ENCODE measurements around the gene PLEKHA4.
"Not testable (repeated sequence)": the region's sequence is repeated elsewhere in the genome, so short reads cannot be mapped to it uniquely, and the experiment has no call there.

PLEKHA4 gene, protein sequence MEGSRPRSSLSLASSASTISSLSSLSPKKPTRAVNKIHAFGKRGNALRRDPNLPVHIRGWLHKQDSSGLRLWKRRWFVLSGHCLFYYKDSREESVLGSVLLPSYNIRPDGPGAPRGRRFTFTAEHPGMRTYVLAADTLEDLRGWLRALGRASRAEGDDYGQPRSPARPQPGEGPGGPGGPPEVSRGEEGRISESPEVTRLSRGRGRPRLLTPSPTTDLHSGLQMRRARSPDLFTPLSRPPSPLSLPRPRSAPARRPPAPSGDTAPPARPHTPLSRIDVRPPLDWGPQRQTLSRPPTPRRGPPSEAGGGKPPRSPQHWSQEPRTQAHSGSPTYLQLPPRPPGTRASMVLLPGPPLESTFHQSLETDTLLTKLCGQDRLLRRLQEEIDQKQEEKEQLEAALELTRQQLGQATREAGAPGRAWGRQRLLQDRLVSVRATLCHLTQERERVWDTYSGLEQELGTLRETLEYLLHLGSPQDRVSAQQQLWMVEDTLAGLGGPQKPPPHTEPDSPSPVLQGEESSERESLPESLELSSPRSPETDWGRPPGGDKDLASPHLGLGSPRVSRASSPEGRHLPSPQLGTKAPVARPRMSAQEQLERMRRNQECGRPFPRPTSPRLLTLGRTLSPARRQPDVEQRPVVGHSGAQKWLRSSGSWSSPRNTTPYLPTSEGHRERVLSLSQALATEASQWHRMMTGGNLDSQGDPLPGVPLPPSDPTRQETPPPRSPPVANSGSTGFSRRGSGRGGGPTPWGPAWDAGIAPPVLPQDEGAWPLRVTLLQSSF

DNA sequence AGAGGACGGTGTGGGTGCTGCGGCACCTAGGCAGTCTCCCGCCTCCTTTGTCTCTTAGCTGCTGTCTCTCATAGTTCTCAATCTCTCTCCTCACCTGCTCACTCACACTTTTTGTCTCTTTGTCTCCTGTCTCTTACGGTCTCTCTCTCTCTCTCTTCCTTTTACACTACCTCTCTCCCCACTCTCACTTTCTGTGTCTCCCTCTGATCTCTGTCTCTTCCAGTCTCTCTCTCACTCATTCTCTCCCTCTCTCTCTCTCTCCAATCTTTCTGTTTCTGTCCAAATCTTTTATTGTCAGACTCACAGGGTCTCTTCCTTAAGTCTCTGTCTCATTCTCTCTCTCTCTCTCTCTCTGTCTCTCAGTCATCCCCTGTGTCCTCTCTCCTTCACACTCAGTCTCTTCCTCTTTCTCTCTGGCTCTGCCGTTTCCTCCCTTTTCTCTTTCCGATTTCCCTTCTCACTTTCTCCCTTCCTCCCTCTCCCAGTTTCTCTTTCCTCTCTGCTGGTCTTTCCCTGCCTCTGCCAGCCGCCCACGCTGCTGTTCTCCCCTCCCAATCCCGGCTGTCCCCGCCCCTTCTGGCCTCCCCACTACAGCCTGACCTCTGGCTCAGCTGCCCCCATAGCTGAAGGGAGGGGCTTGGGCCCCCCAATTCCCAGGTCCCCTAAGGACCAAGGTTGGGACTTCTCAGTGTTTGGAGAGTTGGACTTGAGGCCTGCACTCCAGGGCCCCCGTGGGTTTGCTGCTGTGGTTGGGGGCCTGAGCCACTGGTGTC is at the start of gene PLEKHA4:
Gene PLEKHA4 (minus strand): TSS at position 504 of the 773 bp plus-strand sequence. CDS start 997 bp downstream, outside the sequence.
- DNase-seq, result peak; percentile 51

DNA sequence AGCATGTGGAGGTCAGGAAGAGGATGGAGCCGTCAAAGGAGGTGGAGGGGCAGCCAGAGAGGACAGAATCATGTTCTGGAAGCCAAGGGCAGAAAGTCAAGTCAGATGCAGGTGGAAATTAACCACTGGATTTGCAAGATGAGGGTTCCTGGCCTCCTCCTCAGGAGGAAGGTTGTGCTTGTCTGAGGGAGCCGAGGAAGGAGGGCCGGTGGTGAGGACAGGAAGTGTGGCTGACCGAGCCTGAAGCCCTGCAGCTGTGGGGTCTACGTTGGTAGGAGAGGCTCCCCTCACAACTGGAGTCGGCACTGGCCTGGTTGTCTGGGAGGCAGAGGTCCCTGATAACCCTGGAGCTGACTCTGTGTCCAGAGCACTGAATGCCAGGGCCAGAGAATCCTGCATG is 49.7 kb upstream of the PLEKHA4 start:
- DNase-seq, result no peak

- DNase-seq, result no peak
Measured at GRCh38 chr19:48915757-48916156, 47.3 kb upstream of the PLEKHA4 start.

- DNase-seq, result no peak
Measured at GRCh38 chr19:48914181-48914580, 45.8 kb upstream of the PLEKHA4 start.

- no peak for DNase-seq
Measured at GRCh38 chr19:48913114-48913889, 44.9 kb upstream of the PLEKHA4 start.

GRCh38 chr19:48910803-48911202 is 42.4 kb upstream of the PLEKHA4 start:
- no peak for DNase-seq

DNA sequence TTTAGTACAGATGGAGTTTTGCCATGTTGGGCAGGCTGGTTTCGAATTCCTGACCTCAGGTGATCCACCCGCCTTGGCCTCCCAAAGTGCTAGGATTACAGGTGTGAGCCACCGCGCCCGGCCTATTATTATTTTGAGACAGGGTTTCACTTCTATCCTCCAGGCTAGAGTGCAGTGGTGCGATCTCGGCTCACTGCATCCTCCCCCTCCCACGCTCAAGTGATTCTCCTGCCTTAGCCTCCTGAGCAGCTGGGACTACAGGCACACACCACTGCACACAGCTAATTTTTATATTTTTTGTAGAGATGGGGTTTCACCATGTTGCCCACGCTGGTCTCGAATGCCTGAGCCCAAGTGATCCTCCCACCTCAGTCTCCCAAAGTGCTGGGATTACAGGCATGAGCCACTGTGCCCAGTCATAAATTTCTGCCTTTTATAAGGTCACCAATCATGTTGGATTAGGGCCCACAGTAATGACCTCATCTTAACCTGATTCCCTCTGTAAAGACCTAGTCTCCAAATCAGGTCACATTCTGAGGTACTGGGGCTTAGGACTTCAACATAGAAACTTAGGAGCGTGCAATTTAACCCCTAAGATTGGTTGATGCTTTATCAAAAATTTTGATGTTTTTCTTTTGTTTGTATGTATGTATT is 41.1 kb upstream of the PLEKHA4 start:
- DNase-seq, result not testable (repeated sequence)

DNA sequence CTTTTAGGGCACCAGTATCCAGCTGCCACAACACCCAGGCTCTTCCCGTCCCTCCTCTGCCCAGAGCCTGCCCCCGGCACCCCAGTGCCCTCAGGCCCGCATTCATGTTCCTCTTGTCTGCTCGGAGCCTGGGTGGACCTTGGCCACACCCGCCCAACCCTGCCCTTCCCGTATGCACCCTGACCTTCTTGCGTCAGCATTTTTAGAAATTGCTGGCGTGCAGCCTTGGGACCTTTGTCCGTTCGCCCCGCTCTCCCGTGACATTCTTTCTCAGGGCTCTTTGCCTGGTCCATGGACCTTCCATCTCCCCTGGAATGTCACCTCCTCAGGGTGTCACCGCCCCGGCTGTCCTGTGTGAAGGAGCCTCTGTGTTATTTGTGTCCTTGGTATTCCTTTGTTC is 39.3 kb upstream of the PLEKHA4 start:
- DNase-seq, result no peak

DNA sequence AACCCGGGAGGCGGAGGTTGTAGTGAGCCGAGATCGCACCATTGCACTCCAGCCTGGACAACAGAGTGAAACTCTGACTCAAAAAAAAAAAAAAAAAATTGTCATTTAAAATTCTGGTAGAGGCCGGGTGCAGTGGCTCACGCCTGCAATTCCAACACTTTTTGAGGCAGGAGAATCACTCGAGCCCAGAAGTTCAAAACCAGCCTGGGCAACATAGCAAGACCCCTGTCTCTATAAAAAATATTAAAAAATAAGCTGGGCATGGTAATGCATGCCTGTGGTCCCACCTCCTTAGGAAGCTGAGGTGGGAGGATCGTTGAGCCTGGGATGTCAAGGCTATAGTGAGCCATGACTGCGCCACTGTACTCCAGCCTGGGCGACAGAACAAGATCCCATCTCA is 37.9 kb upstream of the PLEKHA4 start:
- no peak for DNase-seq

- DNase-seq, result no peak
Measured at GRCh38 chr19:48905664-48906063, 37.2 kb upstream of the PLEKHA4 start.

- not testable (repeated sequence) for DNase-seq
Measured at GRCh38 chr19:48903788-48904187, 35.4 kb upstream of the PLEKHA4 start.

GRCh38 chr19:48902291-48902690 is 33.9 kb upstream of the PLEKHA4 start:
- not testable (repeated sequence) for DNase-seq

DNA sequence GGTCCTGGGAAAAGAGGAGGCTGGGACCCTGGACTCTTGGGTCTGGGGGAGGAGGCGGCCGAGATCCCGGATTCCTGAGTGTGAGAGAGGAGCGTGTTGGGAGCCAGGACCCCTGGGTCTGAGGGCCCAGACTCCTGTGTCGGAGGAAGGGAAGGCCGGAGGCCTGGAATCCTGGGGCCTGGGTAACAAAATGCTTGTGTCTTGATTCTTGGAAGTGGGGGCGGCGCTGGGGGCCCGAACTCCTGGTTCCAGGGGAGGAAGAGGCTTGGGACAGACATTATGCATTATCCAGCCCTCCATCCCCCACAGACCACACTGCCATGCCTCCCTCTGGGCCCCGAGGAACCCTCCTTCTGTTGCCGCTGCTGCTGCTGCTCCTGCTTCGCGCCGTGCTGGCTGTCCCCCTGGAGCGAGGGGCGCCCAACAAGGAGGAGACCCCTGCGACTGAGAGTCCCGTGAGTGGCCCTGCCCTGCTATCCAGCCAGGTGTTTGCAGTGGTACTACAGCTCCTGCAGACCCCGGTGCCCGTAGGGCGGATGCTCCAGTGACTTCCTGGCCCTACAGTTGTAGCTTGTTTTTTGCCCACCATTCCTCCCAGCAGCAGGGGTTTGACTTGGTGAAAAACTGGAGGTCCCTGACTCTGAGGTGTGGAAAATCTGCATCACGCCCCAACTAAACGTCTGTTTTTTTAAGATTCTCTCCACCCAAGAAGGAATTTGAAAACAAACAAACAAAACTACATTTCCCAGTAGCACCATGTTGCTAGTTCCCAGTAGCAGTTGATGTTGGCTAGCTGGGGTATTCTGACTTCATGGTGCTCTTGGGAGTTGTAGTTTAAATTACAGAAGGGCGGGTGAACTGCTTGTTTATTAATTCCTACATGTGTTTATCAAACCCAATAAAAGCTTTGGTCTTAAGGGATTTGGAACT is 32.3 kb upstream of the PLEKHA4 start:
- peak; percentile 24 for DNase-seq

GRCh38 chr19:48899781-48900476 is 31.5 kb upstream of the PLEKHA4 start, which contains the start of gene NUCB1:
Gene NUCB1, plus strand, starts transcription at chr19:48900312. Its CDS starts 485 bp downstream, at chr19:48900797.
- DNase-seq, result peak; percentile 99

- DNase-seq, result not testable (repeated sequence)
Measured at GRCh38 chr19:48899386-48899749, 31.0 kb upstream of the PLEKHA4 start.

- DNase-seq, result no peak
Measured at GRCh38 chr19:48897181-48897580, 28.8 kb upstream of the PLEKHA4 start.

- DNase-seq, result peak; percentile 52
Measured at GRCh38 chr19:48896191-48896720, 27.8 kb upstream of the PLEKHA4 start.

DNA sequence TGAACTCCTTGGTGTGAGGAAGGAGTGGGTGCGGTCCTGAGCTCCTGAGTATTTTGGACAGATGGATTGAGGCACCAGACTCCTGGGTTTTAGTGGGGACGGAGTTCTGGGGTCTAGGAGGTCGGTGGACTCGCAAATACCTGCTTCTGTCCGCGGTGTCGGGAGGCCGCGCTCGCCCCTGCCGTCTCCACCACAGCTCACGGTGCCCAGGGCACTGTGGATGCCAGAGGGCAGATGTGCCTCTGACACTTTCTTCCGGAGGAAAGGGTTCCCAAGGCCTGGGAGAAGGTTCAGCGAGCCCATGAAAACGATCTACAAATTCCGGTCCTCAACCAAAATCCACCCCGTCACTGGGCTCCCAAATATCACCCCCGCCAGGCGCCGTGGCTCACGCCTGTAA is 26.8 kb upstream of the PLEKHA4 start:
- no peak for DNase-seq

- DNase-seq, result no peak
Measured at GRCh38 chr19:48890551-48890950, 22.1 kb upstream of the PLEKHA4 start.

DNA sequence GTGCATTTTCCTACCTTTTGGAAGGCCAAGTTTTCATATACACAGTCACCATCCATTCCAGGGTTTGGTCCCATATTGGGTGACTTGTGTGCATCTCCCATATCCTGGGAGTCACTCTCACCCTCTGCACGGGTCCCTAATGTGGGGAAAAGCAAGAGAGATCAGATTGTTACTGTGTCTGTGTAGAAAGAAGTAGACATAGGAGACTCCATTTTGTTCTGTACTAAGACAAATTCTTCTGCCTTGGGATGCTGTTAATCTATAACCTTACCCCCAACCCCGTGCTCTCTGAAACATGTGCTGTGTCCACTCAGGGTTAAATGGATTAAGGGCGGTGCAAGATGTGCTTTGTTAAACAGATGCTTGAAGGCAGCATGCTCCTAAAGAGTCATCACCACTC is 21.1 kb upstream of the PLEKHA4 start:
- DNase-seq, result not testable (repeated sequence)
